ENCODE measurements around the gene CASZ1.

Gene CASZ1

GRCh38 chr1:10815858-10816195, 19.4 kb upstream of the CASZ1 start:
- peaks cover 16% of the 10 kb centered on the region for H3K27me3 ChIP-seq (ENCODE audit: insufficient read depth, low read length, poor library complexity)

GRCh38 chr1:10814976-10815857, 18.8 kb upstream of the CASZ1 start:
- H3K27ac ChIP-seq (ENCODE audit: low read length) = no peak overlapping the region

More at GRCh38 chr1:10815858-10816195, 19.4 kb upstream of the CASZ1 start:
- H3K27ac ChIP-seq (ENCODE audit: low read length) = no peak overlapping the region
- no peak overlapping the region for H3K9ac ChIP-seq (ENCODE audit: low read depth, low read length)
- no peaks in the 10 kb centered on the region for H3K4me1 ChIP-seq (ENCODE audit: insufficient read depth, low read length)
- ATAC-seq (ENCODE audit: insufficient read depth, low read depth) = no peak
- no peak overlapping the region for H3K4me3 ChIP-seq (ENCODE audit: low read depth in 1 of 2, low read length in 2 of 2)
- TF ChIP-seq EZH2 (IDR thresholded peaks at IDR 0.05; ENCODE audit: borderline replicate concordance, low read depth, low read length, severe bottlenecking) = no peak
- TF ChIP-seq CTCF (IDR thresholded peaks at IDR 0.05; ENCODE audit: borderline replicate concordance, extremely low read depth, low read length, poor library complexity, severe bottlenecking) = no peak
- H4K20me1 ChIP-seq (ENCODE audit: insufficient read depth, low read length) = 0 out of 2 replicates have a peak, but pooled peaks cover 16% of the 10 kb centered on the region
- H3K79me2 ChIP-seq (ENCODE audit: insufficient read depth, low read length) = no peaks in the 10 kb centered on the region
- H3K9me3 ChIP-seq (ENCODE audit: insufficient read depth, low read length, severe bottlenecking) = no peaks in the 10 kb centered on the region
- no peaks in the 10 kb centered on the region for H3K36me3 ChIP-seq (ENCODE audit: insufficient read depth, low read length)
- no peak for DNase-seq
- H2AFZ ChIP-seq (ENCODE audit: low read depth, low read length) = no peak overlapping the region
- no peak overlapping the region for H3K4me2 ChIP-seq (ENCODE audit: insufficient read depth, low read length)

GRCh38 chr1:10814312-10814711, 17.9 kb upstream of the CASZ1 start:
- no peak overlapping the region for H2AFZ ChIP-seq (ENCODE audit: low read depth, low read length)
- no peak for ATAC-seq (ENCODE audit: insufficient read depth, low read depth)
- no peaks in the 10 kb centered on the region for H3K36me3 ChIP-seq (ENCODE audit: insufficient read depth, low read length)
- H3K4me1 ChIP-seq (ENCODE audit: insufficient read depth, low read length) = no peaks in the 10 kb centered on the region
- peaks cover 23% of the 10 kb centered on the region for H3K27me3 ChIP-seq (ENCODE audit: insufficient read depth, low read length, poor library complexity)
- no peak for TF ChIP-seq EZH2 (IDR thresholded peaks at IDR 0.05; ENCODE audit: borderline replicate concordance, low read depth, low read length, severe bottlenecking)
- no peak for TF ChIP-seq CTCF (IDR thresholded peaks at IDR 0.05; ENCODE audit: borderline replicate concordance, extremely low read depth, low read length, poor library complexity, severe bottlenecking)
- no peak overlapping the region for H3K4me2 ChIP-seq (ENCODE audit: insufficient read depth, low read length)
- H3K9ac ChIP-seq (ENCODE audit: low read depth, low read length) = no peak overlapping the region
- H4K20me1 ChIP-seq (ENCODE audit: insufficient read depth, low read length) = 0 out of 2 replicates have a peak, but pooled peaks cover 16% of the 10 kb centered on the region
- H3K27ac ChIP-seq (ENCODE audit: low read length) = no peak overlapping the region
- H3K9me3 ChIP-seq (ENCODE audit: insufficient read depth, low read length, severe bottlenecking) = no peaks in the 10 kb centered on the region
- DNase-seq = no peak
- H3K79me2 ChIP-seq (ENCODE audit: insufficient read depth, low read length) = no peaks in the 10 kb centered on the region
- no peak overlapping the region for H3K4me3 ChIP-seq (ENCODE audit: low read depth in 1 of 2, low read length in 2 of 2)

More at GRCh38 chr1:10814976-10815857, 18.8 kb upstream of the CASZ1 start:
- no peak overlapping the region for H3K4me2 ChIP-seq (ENCODE audit: insufficient read depth, low read length)
- H4K20me1 ChIP-seq (ENCODE audit: insufficient read depth, low read length) = 0 out of 2 replicates have a peak, but pooled peaks cover 16% of the 10 kb centered on the region
- TF ChIP-seq EZH2 (IDR thresholded peaks at IDR 0.05; ENCODE audit: borderline replicate concordance, low read depth, low read length, severe bottlenecking) = no peak
- no peak for TF ChIP-seq CTCF (IDR thresholded peaks at IDR 0.05; ENCODE audit: borderline replicate concordance, extremely low read depth, low read length, poor library complexity, severe bottlenecking)
- no peak for DNase-seq
- H3K36me3 ChIP-seq (ENCODE audit: insufficient read depth, low read length) = no peaks in the 10 kb centered on the region
- H3K79me2 ChIP-seq (ENCODE audit: insufficient read depth, low read length) = no peaks in the 10 kb centered on the region
- peaks cover 17% of the 10 kb centered on the region for H3K27me3 ChIP-seq (ENCODE audit: insufficient read depth, low read length, poor library complexity)
- H3K9ac ChIP-seq (ENCODE audit: low read depth, low read length) = no peak overlapping the region
- no peak for ATAC-seq (ENCODE audit: insufficient read depth, low read depth)
- H2AFZ ChIP-seq (ENCODE audit: low read depth, low read length) = no peak overlapping the region
- no peak overlapping the region for H3K4me3 ChIP-seq (ENCODE audit: low read depth in 1 of 2, low read length in 2 of 2)
- no peaks in the 10 kb centered on the region for H3K9me3 ChIP-seq (ENCODE audit: insufficient read depth, low read length, severe bottlenecking)
- no peaks in the 10 kb centered on the region for H3K4me1 ChIP-seq (ENCODE audit: insufficient read depth, low read length)

Data from DND-41 (cell line).